Aorta (tissue), 5 donors: ENCODE results near the gene KRTAP10-7. TPM values are rescaled to one million over a fixed set of nuclear protein-coding genes. Genes with fewer than 3 reads are reported as not detected.
"Not testable (repeated sequence)": the region's sequence is repeated elsewhere in the genome, so short reads cannot be mapped to it uniquely, and the experiment has no call there.

Experiments
- ATAC-seq: fragments of 200-7000 bp; cut with Tn5 transposase; one replicate; pipeline ENCODE4 v1.9.1; 2022; ENCODE audit warnings: moderate library complexity; ENCODE audit not compliant: low FRiP score
- DNase-seq, 2 donors: peaks; one replicate each; pipeline ENCODE4 v3.0.0-alpha.2; 2020
- H3K27ac ChIP-seq, 2 donors: one replicate each; pipeline ENCODE4 v1.5.1; 2013; ENCODE audit warnings: low read length in 2 of 2, mild to moderate bottlenecking in 2 of 2, moderate library complexity in 2 of 2, control low read depth in 1 of 2, inconsistent platforms in 1 of 2, low read depth in 1 of 2
- H3K27me3 ChIP-seq, 2 donors: one replicate each; pipeline ENCODE4 v1.6.1; 2013; ENCODE audit warnings: control low read depth in 1 of 2, low read length in 1 of 2, mild to moderate bottlenecking in 1 of 2, moderate library complexity in 1 of 2; ENCODE audit not compliant: insufficient read depth in 2 of 2, control insufficient read depth in 1 of 2
- H3K36me3 ChIP-seq, 2 donors: one replicate each; pipeline ENCODE4 v1.6.1; 2013; ENCODE audit warnings: control low read depth in 1 of 2, low read length in 1 of 2, mild to moderate bottlenecking in 1 of 2; ENCODE audit not compliant: insufficient read depth in 2 of 2, control insufficient read depth in 1 of 2
- H3K4me1 ChIP-seq, 2 donors: one replicate each; pipeline ENCODE4 v1.6.1; 2013; ENCODE audit warnings: low read length in 2 of 2, control low read depth in 1 of 2, mild to moderate bottlenecking in 1 of 2, moderate library complexity in 1 of 2; ENCODE audit not compliant: insufficient read depth in 2 of 2, control insufficient read depth in 1 of 2
- H3K4me3 ChIP-seq, 2 donors: one replicate each; pipeline ENCODE4 v1.5.1; 2013; ENCODE audit warnings: low read length in 2 of 2, control low read depth in 1 of 2, mild to moderate bottlenecking in 1 of 2
- H3K9me3 ChIP-seq: one replicate; pipeline ENCODE4 v1.6.1; 2013; ENCODE audit warnings: mild to moderate bottlenecking, low read length; ENCODE audit not compliant: control insufficient read depth
- WGBS, 2 donors: extraction: QIAGEN DNeasy Blood & Tissue Kit; methylation state at CpG; one replicate each; pipeline ENCODE4 v1.1.7; 2013; 5-methylcytosine and 5-hydroxymethylcytosine counted together
- intact Hi-C, 2 donors: fragments of 100-400 bp; cut with DNase I; formaldehyde crosslinking; loops; one replicate each; pipeline versions ENCODE4 v1.14.2 to v1.15.0; 2022
- polyA plus RNA-seq, 2 donors: library from polyadenylated mRNA; stranded (reverse); fragments of 200-250 nt; gene quantifications; one replicate each; pipeline ENCODE4 v1.2.3, GENCODE V29; 2013
- total RNA-seq, 2 donors: library from RNA; stranded (reverse); fragmentation: NEBNext Ultra II Directional; extraction: Animal tissue kit (Norgen Biotek cat#: 25700); gene quantifications; one replicate each; pipeline ENCODE4 v1.2.1, GENCODE V29; 2021
- donor health status: healthy with polysubstance abuse.
- donor health status: Bipolar disorder and iron deficiency.
- donor health status: DM: no; HTN: no; CAD: no.
- donor health status: DM: no; HTN: no; CAD: no.
- donor health status: DM: yes; HTN: yes; CAD: no.

Gene KRTAP10-7
- total and polyA plus RNA-seq, 4 donors = not detected

DNA sequence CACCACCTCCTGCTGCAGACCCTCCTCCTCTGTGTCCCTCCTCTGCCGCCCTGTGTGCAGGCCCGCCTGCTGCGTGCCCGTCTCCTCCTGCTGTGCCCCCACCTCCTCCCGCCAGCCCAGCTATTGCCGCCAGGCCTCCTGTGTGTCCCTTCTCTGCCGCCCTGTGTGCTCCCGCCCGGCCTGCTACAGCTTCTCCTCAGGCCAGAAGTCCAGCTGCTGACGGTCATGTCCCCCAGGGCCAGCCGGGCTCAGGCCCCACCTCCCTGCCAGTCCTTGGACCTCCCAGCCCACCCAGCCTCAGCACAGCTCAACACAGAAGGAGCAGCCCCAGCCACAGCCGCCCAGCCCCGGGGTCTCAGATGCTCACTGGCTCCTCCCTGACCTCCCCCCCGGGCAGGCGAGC, 27.4 kb downstream of the KRTAP10-7 start:
- DNase-seq, ATAC-seq, intact Hi-C loops, H3K4me3 ChIP-seq, H3K27me3 ChIP-seq, H3K27ac ChIP-seq, H3K4me1 ChIP-seq, H3K36me3 ChIP-seq, H3K9me3 ChIP-seq: not testable (repeated sequence)
- WGBS, 2 donors = 39 to 49% methylated on average over 11 to 15 of the region's 15 CpGs

- WGBS, 2 donors = 66 to 79% methylated on average over 16 to 18 of the region's 18 CpGs
- Histone ChIP-seq H3K4me3 (no peak overlapping the region), H3K27me3 (no peaks in the 10 kb centered on the region), H3K27ac (no peak overlapping the region), H3K9me3 (no peaks in the 10 kb centered on the region), H3K4me1 (no peaks in the 10 kb centered on the region), H3K36me3 (no peaks in the 10 kb centered on the region)
- DNase-seq = no peak
- ATAC-seq = no peak
- intact Hi-C loops = no loop called here
These were observed 28.5 kb downstream of the KRTAP10-7 start for GRCh38 chr21:44628707-44629391.

GRCh38 chr21:44630440-44630839, 30.0 kb downstream of the KRTAP10-7 start:
- DNase-seq = no peak
- intact Hi-C loops = no loop called here
- no peaks in the 10 kb centered on the region for H3K27me3 ChIP-seq
- no peak overlapping the region for H3K27ac ChIP-seq
- H3K9me3 ChIP-seq = no peaks in the 10 kb centered on the region
- no peak for ATAC-seq
- H3K36me3 ChIP-seq = no peaks in the 10 kb centered on the region
- no peaks in the 10 kb centered on the region for H3K4me1 ChIP-seq
- WGBS, 2 donors = 90 to 100% methylated on average over 2 of the region's 2 CpGs
- H3K4me3 ChIP-seq = no peak overlapping the region

DNA sequence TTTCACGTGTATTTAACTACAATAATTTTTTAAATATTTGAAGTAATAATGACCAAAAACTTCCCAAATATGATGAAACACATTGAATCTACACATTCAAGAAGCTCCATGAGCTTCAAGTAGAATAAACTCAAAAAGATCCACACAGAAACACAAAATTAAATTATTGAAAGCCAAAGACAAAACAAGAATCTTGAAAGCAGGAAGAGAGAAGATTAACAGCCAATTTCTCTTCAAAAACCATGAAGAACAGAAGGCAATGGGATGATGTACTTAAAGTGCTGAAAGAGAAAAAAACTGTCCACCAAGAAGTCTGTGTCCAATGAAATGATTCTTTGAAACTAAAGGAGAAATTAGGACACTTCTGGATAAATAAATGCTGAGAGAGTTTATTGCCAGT, 31.7 kb downstream of the KRTAP10-7 start:
- ATAC-seq = no peak
- 71 to 90% methylated on average over 1 of the region's 1 CpG for WGBS, 2 donors
- intact Hi-C loops = no loop called here
- Histone ChIP-seq H3K27me3 (no peaks in the 10 kb centered on the region), H3K4me3 (no peak overlapping the region), H3K36me3 (no peaks in the 10 kb centered on the region), H3K9me3 (no peaks in the 10 kb centered on the region), H3K27ac (no peak overlapping the region), H3K4me1 (no peaks in the 10 kb centered on the region)
- DNase-seq = no peak

GRCh38 chr21:44636209-44637017, 36.0 kb downstream of the KRTAP10-7 start:
- intact Hi-C loops = no loop called here
- DNase-seq = no peak
- no peak overlapping the region for H3K4me3 ChIP-seq
- no peaks in the 10 kb centered on the region for H3K27me3 ChIP-seq
- H3K4me1 ChIP-seq = no peaks in the 10 kb centered on the region
- peaks cover 11% of the 10 kb centered on the region for H3K9me3 ChIP-seq
- ATAC-seq = no peak
- no peaks in the 10 kb centered on the region for H3K36me3 ChIP-seq
- WGBS, 2 donors = 87 to 91% methylated on average over 15 of the region's 15 CpGs
- no peak overlapping the region for H3K27ac ChIP-seq

DNA sequence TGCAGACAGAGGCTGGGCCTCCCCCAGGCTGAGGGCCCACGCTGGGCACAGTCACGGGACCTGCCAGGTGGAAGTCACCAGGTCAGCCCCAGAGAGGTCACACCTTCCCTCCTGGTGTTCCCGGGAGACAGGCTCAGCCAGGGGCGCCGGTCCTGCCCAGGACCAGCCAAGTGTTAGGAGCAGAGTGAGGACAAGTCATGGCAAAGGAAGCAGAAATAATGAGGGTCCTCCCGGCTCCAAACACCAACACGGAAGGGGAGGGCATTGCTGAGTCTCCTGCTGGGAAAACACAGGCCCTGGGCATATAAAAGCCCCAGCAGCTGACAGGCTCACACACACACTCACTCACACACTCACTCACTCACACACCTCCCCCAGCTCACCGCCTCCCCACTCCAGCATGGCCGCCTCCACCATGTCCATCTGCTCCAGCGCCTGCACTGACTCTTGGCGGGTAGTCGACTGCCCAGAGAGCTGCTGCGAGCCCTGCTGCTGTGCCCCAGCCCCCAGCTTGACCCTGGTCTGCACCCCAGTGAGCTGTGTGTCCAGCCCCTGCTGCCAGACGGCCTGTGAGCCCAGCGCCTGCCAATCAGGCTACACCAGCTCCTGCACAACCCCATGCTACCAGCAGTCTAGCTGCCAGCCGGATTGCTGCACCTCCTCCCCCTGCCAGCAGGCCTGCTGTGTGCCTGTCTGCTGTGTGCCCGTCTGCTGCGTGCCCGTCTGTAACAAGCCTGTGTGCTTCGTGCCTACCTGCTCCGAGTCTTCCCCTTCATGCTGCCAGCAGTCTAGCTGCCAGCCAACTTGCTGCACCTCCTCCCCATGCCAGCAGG, 36.8 kb downstream of the KRTAP10-7 start, which contains the start of gene KRTAP10-10:
TSS of gene KRTAP10-10 (plus strand) at position 339 of the 833 bp plus-strand sequence. CDS start at position 401, 62 bp downstream.
- intact Hi-C loops = no loop called here
- H3K4me3 ChIP-seq = no peak within 1 kb of the TSS
- H3K27me3 ChIP-seq = no peaks in the 10 kb centered on the region
- no peak for ATAC-seq
- H3K9me3 ChIP-seq = peaks cover 11% of the 10 kb centered on the region
- no peak within 1 kb of the TSS for H3K27ac ChIP-seq
- 67 to 78% methylated on average over 17 to 21 of the region's 21 CpGs for WGBS, 2 donors
- H3K36me3 ChIP-seq = no peaks in the 10 kb centered on the region
- DNase-seq = no peak
- no peaks in the 10 kb centered on the region for H3K4me1 ChIP-seq

GRCh38 chr21:44637851-44638348, 37.5 kb downstream of the KRTAP10-7 start:
- H3K4me1 ChIP-seq, H3K27ac ChIP-seq, ATAC-seq, H3K4me3 ChIP-seq, intact Hi-C loops, H3K27me3 ChIP-seq, H3K36me3 ChIP-seq, DNase-seq: not testable (repeated sequence)
- peaks cover 11% of the 10 kb centered on the region for H3K9me3 ChIP-seq
- WGBS, 2 donors = 56 to 72% methylated on average over 9 to 12 of the region's 12 CpGs

GRCh38 chr21:44638506-44639330, 38.3 kb downstream of the KRTAP10-7 start:
- ATAC-seq, H3K36me3 ChIP-seq, H3K27me3 ChIP-seq, H3K4me3 ChIP-seq, intact Hi-C loops, H3K4me1 ChIP-seq, H3K27ac ChIP-seq, DNase-seq: not testable (repeated sequence)
- 81 to 83% methylated on average over 16 to 21 of the region's 21 CpGs for WGBS, 2 donors
- H3K9me3 ChIP-seq = peaks cover 11% of the 10 kb centered on the region
